Muscle of leg (tissue), 11 donors: ENCODE data around the gene RIC3. TPM values are rescaled to one million over a fixed set of nuclear protein-coding genes. Genes with fewer than 3 reads are reported as not detected.

ENCODE experiments used
- DNase-seq: peaks from one replicate; pipeline ENCODE4 v3.0.0; 2013
- H3K27ac ChIP-seq: one replicate; pipeline ENCODE4 v1.5.1; 2013; ENCODE audit warnings: mild to moderate bottlenecking, low read length, control low read depth
- H3K27me3 ChIP-seq: one replicate; pipeline ENCODE4 v1.6.1; 2013; ENCODE audit warnings: low read length; ENCODE audit not compliant: control insufficient read depth, insufficient read depth
- H3K36me3 ChIP-seq: one replicate; pipeline ENCODE4 v1.6.1; 2013; ENCODE audit warnings: low read length; ENCODE audit not compliant: control insufficient read depth, insufficient read depth
- H3K4me1 ChIP-seq: one replicate; pipeline ENCODE4 v1.6.1; 2013; ENCODE audit warnings: low read length; ENCODE audit not compliant: control insufficient read depth, insufficient read depth
- H3K4me3 ChIP-seq: one replicate; pipeline ENCODE4 v1.5.1; 2013; ENCODE audit warnings: low read length, control low read depth
- H3K9me3 ChIP-seq: replicated peaks from 2 replicates; pipeline ENCODE4 v1.6.1; 2013; ENCODE audit warnings: low read depth, low read length; ENCODE audit not compliant: control insufficient read depth
- WGBS: methylation state at CpG from one replicate; pipeline ENCODE4 v1.1.5; 2013; ENCODE audit warnings: missing lambda C conversion rate; ENCODE audit not compliant: insufficient coverage; 5-methylcytosine and 5-hydroxymethylcytosine counted together
- polyA plus RNA-seq, 8 donors: library from polyadenylated mRNA; unstranded; fragments of 120-200 nt; gene quantifications; one replicate each; pipeline versions ENCODE4 v1.2.1 to v1.2.3, GENCODE V29; 2013; ENCODE audit warnings: inconsistent platforms in 1 of 8, low replicate concordance in 1 of 8; ENCODE audit not compliant: insufficient read length in 8 of 8, insufficient read depth in 1 of 8
- total RNA-seq: library from RNA; stranded (reverse); fragments of 120-200 nt; gene quantifications from one replicate; pipeline ENCODE4 v1.2.4, GENCODE V29; 2013

RIC3 gene
- total and polyA plus RNA-seq, 9 donors: 0.18 to 1.7 (median 0.39) TPM

GRCh38 chr11:8091721-8092120, 77.1 kb downstream of the RIC3 start:
- H3K27me3 ChIP-seq: no peaks in the 10 kb centered on the region
- H3K4me3 ChIP-seq: no peak overlapping the region
- H3K4me1 ChIP-seq: peaks cover 10% of the 10 kb centered on the region
- no peak overlapping the region for H3K27ac ChIP-seq
- H3K9me3 ChIP-seq: no peaks in the 10 kb centered on the region
- no peak for DNase-seq
- 96% methylated on average over 5 of the region's 5 CpGs for WGBS
- peaks cover 11% of the 10 kb centered on the region for H3K36me3 ChIP-seq

GRCh38 chr11:8090756-8091155, 78.1 kb downstream of the RIC3 start:
- Histone ChIP-seq H3K9me3 (no peaks in the 10 kb centered on the region), H3K4me3 (no peak overlapping the region), H3K27me3 (no peaks in the 10 kb centered on the region), H3K4me1 (peaks cover 19% of the 10 kb centered on the region), H3K36me3 (peaks cover 11% of the 10 kb centered on the region), H3K27ac (no peak overlapping the region)
- DNase-seq: peak; percentile 29
- WGBS: 22% methylated on average over 5 of the region's 5 CpGs

- H3K4me1 ChIP-seq: peaks cover 23% of the 10 kb centered on the region
- WGBS: 79% methylated on average over 14 of the region's 17 CpGs
Observed at GRCh38 chr11:8089791-8090510, 78.9 kb downstream of the RIC3 start.

GRCh38 chr11:8087756-8088155, 81.1 kb downstream of the RIC3 start:
- peaks cover 34% of the 10 kb centered on the region for H3K4me1 ChIP-seq
- no peak for DNase-seq

More at GRCh38 chr11:8089791-8090510, 78.9 kb downstream of the RIC3 start:
- H3K27me3 ChIP-seq: no peaks in the 10 kb centered on the region
- no peak overlapping the region for H3K27ac ChIP-seq
- H3K9me3 ChIP-seq: no peaks in the 10 kb centered on the region
- H3K36me3 ChIP-seq: peaks cover 10% of the 10 kb centered on the region
- DNase-seq: no peak
- no peak overlapping the region for H3K4me3 ChIP-seq

GRCh38 chr11:8087185-8087584, 81.6 kb downstream of the RIC3 start:
- no peaks in the 10 kb centered on the region for H3K36me3 ChIP-seq
- DNase-seq: no peak
- H3K27ac ChIP-seq: no peak overlapping the region
- WGBS: 86% methylated on average over 4 of the region's 4 CpGs
- peaks cover 37% of the 10 kb centered on the region for H3K4me1 ChIP-seq
- H3K27me3 ChIP-seq: peaks cover 2% of the 10 kb centered on the region
- H3K9me3 ChIP-seq: no peaks in the 10 kb centered on the region
- H3K4me3 ChIP-seq: no peak overlapping the region

More at GRCh38 chr11:8087756-8088155, 81.1 kb downstream of the RIC3 start:
- no peaks in the 10 kb centered on the region for H3K27me3 ChIP-seq
- H3K36me3 ChIP-seq: no peaks in the 10 kb centered on the region
- no peak overlapping the region for H3K27ac ChIP-seq
- 100% methylated on average over 2 of the region's 3 CpGs for WGBS
- H3K9me3 ChIP-seq: no peaks in the 10 kb centered on the region
- no peak overlapping the region for H3K4me3 ChIP-seq

GRCh38 chr11:8086571-8086970, 82.3 kb downstream of the RIC3 start:
- H3K27ac ChIP-seq: no peak overlapping the region
- peaks cover 43% of the 10 kb centered on the region for H3K4me1 ChIP-seq
- 89% methylated on average over 5 of the region's 7 CpGs for WGBS
- peaks cover 7% of the 10 kb centered on the region for H3K27me3 ChIP-seq
- DNase-seq: no peak
- no peaks in the 10 kb centered on the region for H3K36me3 ChIP-seq
- H3K9me3 ChIP-seq: no peaks in the 10 kb centered on the region
- no peak overlapping the region for H3K4me3 ChIP-seq

GRCh38 chr11:8086001-8086479, 82.8 kb downstream of the RIC3 start:
- Histone ChIP-seq H3K9me3 (no peaks in the 10 kb centered on the region), H3K36me3 (no peaks in the 10 kb centered on the region), H3K4me3 (no peak overlapping the region), H3K27ac (no peak overlapping the region), H3K4me1 (peaks cover 45% of the 10 kb centered on the region), H3K27me3 (peaks cover 8% of the 10 kb centered on the region)
- DNase-seq: no peak
- 55% methylated on average over 7 of the region's 8 CpGs for WGBS

- no peaks in the 10 kb centered on the region for H3K9me3 ChIP-seq
- H3K4me1 ChIP-seq: peaks cover 50% of the 10 kb centered on the region
- no peak for DNase-seq
- 81% methylated on average over 10 of the region's 11 CpGs for whole genome bisulfite sequencing
- no peak overlapping the region for H3K27ac ChIP-seq
- H3K27me3 ChIP-seq: peaks cover 14% of the 10 kb centered on the region
- no peak overlapping the region for H3K4me3 ChIP-seq
- no peaks in the 10 kb centered on the region for H3K36me3 ChIP-seq
Observed at GRCh38 chr11:8085011-8085645, 83.7 kb downstream of the RIC3 start.

- Histone ChIP-seq H3K36me3 (no peaks in the 10 kb centered on the region), H3K27ac (no peak overlapping the region), H3K27me3 (peaks cover 19% of the 10 kb centered on the region), H3K9me3 (no peaks in the 10 kb centered on the region), H3K4me3 (no peak overlapping the region), H3K4me1 (peaks cover 50% of the 10 kb centered on the region)
- WGBS: 95% methylated on average over 6 of the region's 6 CpGs
- no peak for DNase-seq
Observed at GRCh38 chr11:8084352-8084751, 84.5 kb downstream of the RIC3 start.

- no peak overlapping the region for H3K4me3 ChIP-seq
- no peaks in the 10 kb centered on the region for H3K36me3 ChIP-seq
- H3K27ac ChIP-seq: no peak overlapping the region
- DNase-seq: no peak
- WGBS: 43% methylated on average over 1 of the region's 1 CpG
- H3K9me3 ChIP-seq: no peaks in the 10 kb centered on the region
- H3K4me1 ChIP-seq: peaks cover 50% of the 10 kb centered on the region
- peaks cover 22% of the 10 kb centered on the region for H3K27me3 ChIP-seq
Observed at GRCh38 chr11:8083871-8084281, 84.9 kb downstream of the RIC3 start.
